T-helper 9 cell (primary cell): ENCODE data around the gene MXI1.

ENCODE experiments used
- DNase-seq: peaks from one replicate; pipeline ENCODE4 v3.0.0-alpha.2; 2020
- total RNA-seq, 2 donors: gene quantifications; one replicate each; lab custom pipeline; 2026; lab: John Stamatoyannopoulos, UW

Gene MXI1
- 107 to 123 reads per million in 2 donors for total RNA-seq

DNA sequence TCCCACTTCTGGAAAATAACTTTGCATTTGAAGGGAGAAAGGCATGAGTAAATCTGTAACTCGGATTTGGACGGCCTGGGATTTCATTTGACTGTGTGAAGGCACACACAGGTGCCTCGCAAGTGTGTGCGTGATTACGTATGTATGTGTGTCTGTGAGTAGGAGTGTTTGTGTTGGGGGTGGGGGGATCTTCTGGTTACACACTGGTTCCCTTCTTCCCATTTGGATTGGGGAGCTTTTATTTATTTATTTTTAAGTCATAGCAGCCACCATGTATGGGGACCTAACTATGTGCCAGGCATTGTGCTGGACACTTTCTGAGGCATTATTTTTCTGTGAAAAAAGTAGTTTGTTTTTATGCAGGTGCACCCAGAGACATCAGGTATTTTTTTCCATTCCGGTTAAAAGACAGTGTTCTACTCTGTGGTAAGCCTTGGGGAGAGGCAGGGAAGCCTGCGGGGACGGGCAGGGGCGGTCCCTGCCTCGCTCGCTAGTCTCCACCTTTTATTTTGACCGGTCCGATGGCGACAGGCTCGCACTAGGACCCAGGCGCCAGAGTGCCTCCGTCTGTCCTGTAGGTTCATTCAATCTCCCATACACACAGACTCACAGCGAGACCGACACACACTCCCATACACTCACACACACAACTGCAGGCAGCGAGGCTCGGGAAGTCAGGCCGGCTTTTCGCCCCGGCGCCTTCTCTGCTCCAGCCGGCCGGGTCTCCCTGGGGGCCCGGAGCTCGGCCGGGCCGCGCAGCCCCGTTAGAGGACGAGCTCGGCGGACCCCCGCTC lies at the start of gene MXI1:
MXI1 (plus strand) TSS at position 595 of the 794 bp plus-strand sequence. CDS start 204 bp downstream, outside the sequence.
- no peak for DNase-seq

DNA sequence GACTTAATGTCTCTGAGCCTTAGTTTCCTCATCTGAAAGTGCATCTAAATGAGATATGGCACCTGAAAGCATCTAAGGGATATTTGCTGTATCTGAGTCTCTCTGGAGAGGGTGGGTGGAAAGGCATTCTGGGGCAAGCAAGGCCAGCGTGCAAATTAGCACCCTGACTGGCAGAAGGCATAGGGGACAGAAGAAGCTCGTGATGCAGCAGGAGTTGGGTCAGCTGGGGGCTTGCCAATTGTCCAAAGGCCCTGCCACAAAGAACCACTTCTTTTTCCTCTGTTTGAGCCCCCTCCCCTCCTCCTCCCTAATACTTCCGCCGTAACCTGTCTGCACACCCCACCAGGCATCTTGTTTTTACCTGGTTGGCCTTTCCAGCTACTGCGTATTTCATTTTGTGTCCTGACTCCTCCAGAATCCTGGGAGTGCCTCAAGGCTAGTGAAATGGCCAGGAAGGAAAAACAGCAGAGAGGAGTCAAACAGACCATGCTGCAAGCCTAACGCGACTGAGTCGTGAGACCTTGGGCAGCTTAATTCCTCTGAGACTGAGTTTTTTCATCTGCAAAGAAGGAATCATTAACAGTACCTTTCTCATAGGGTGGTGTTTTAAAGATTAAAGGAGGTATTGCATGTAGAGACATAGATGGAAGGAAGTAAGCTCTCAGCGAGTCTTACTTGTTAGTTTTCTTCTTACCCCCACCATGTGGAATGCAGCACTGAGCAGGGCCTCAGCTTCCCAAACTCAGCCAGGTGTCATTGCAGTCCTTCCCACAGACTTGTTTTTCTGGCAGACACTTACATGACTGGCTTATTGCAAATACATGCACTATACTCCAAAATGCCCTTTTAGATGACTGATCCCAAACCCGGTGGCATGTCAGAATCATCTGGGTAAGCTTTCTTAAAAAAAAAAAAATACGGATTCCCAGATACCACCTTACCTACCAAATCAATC lies 49.1 kb upstream of the MXI1 start:
- no peak for DNase-seq

DNA sequence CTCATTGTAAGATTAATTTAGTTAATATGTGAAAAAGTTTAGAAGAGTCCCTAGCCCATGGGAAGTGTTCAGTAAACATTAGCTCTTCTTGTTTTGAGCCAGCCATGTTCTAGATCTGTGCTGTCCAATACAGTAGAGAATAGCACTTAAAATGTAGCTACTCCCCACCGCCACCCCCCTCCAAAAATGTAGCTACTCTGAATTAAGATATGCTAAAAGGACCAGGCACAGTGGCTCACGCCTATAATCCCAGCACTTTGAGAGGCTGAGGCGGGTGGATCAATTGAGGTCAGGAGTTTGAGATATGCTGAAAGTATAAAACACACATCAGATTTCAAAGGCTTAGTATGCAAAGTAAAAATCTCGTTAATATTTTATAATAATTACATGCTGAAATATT lies 47.3 kb upstream of the MXI1 start:
- DNase-seq: no peak

DNA sequence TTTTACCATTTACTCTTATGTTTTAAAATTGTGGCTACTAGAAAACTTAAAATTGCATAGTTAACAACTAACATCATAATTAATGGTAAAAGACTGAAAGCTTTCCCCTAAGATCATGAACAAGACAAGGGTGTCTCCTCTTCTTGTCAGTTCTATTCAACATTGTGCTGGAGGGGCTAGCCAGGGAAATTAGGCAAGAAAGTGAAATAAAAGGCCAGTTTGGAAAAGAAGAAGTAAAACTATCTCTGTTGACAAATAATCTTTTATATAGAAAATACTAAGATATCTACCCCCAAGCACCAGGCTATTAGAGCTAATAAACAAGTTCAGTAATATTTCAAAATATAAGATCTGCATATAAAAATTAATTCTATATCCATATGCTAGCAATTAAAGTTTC lies 46.9 kb upstream of the MXI1 start:
- no peak for DNase-seq

DNA sequence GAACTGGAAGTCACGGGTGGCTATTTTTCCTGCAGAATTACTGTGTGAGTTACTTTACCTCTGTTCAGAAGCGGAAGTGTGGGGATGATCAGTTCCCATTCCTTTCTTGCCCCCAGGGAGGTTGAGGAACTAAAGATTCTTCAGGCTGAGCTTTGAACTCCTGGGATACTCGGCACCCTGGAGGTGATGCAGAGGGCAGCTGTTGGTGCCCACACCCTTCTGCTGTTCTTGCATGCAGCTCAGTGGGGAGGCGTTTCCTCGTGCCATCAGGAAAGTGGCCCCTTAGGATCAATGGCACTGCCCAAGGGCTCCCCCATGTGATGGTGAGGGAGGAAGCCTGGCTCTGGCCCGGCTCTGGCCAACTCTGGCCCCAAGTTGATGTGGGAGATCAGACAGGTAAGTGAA lies 44.7 kb upstream of the MXI1 start:
- no peak for DNase-seq

GRCh38 chr10:110163192-110163773 lies 44.1 kb upstream of the MXI1 start:
- no peak for DNase-seq

DNA sequence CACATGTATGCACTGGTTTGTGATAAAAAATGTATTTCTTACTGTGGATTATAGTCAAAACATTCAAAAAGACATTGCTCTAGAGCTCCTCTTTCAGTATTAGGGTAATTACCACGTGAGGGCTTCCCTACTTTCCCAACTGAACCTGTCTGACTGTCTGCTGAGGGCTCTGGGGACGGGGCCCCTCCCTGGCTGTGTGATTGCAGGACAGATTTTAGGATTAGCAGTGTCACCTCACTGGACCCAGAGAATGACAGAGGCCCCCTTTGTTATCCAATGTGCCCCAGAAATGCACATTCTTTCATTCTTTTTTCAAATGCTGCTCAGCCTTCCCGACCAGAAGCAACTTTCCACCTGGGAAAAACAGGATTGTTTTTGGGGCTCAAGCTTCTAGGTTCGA lies 43.6 kb upstream of the MXI1 start:
- no peak for DNase-seq

DNA sequence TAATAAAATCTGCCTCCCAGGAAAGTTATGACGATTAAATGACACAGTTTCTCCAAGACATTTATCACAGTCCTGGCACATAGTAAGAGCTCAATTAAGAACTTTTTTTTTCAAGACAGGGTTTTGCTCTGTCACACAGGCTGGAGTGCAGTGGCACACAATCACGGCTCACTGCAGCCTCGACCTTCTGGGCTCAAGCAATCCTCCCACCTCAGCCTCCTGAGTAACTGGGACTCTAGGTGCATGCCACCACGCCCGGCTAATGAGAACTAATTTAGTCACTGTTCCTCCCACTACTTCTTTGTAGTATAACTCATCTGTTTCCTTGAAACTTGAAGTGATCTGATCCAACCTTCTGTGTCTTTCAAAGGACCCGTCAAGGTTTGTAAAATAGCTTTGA lies 42.2 kb upstream of the MXI1 start:
- DNase-seq: no peak

DNA sequence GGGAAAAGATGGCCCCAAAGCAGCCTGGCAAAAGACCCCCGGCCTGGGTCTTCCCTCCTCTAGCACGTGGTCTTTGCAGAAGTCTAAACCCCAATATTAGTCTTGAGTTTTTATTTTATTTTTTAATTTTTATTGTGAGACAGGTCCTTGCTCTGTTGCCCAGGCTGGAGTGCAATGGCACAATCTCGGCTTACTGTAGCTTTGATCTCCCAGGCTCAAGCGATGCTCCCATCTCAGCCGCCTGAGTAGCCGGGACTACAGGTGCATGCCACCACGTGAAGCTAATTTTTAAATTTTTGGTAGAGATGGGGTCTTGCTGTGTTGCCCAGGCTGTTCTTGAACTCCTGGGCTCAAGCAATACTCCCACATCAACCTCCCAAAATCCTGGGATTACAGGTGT lies 40.3 kb upstream of the MXI1 start:
- no peak for DNase-seq

GRCh38 chr10:110168601-110169481 lies 38.6 kb upstream of the MXI1 start:
- DNase-seq: no peak

DNA sequence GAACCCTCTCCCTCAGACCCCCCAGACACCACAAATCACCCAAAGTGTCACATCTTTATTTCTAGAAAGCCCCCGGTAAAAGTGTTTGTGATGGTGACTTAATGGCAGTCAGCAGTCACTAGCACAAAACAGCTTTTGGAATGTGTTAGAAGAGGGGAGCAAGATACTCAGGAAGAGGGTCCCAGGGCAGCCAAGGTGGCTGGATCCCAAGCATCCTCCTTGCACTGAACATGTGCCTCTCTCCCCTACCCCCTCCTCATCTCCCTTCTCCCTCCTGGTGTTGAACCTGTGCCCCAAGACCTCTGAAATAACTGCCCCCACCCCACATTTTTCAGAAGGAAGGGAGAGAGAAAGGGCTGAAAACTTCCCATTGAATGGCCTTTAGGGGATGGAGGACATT lies 37.8 kb upstream of the MXI1 start:
- no peak for DNase-seq

- no peak for DNase-seq
Observed at GRCh38 chr10:110170142-110170971, 37.0 kb upstream of the MXI1 start.

GRCh38 chr10:110171032-110171431 lies 36.4 kb upstream of the MXI1 start:
- no peak for DNase-seq

DNA sequence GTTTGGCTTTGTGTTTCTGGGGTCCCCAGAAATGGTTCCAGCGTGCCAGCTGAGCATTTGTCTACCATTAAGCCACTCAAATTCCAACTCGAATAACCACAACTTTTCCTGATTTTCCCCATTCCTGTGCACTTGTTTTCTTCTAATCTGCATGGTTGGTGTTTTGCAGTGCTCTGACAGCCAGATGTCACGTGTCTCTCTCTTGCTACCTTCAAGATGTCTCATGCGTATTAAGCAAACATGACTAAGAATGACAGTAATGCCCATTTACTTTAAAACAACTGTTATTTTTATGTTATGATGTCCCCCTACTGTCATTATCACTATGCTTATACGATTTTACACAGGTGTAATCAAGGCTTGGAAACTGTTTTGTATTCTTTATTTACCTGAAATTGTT lies 35.2 kb upstream of the MXI1 start:
- DNase-seq: no peak

DNA sequence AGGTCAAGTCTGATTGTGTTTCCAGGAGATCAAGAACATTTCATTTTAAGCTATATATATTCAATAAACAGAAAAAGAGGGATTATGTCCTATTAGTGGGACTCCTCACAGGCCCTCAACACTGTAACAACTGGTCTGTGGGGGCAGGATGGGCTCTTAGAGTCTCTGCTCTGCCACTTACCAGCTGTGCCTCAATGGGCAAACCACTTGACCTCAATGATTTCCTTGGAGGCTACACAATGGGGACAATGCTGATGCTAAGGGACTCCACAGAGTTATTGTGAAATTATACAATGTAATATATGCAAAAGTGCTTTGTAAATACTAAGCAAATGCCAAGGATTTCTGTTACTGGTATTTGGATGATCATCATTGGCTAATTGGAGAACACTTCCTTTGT lies 33.2 kb upstream of the MXI1 start:
- DNase-seq: no peak

- DNase-seq: no peak
Observed at GRCh38 chr10:110174816-110175215, 32.6 kb upstream of the MXI1 start.

GRCh38 chr10:110175406-110175805 lies 32.0 kb upstream of the MXI1 start:
- no peak for DNase-seq

- DNase-seq: no peak
Observed at GRCh38 chr10:110176141-110177030, 31.0 kb upstream of the MXI1 start.

- DNase-seq: no peak
Observed at GRCh38 chr10:110179220-110179619, 28.2 kb upstream of the MXI1 start.

- no peak for DNase-seq
Observed at GRCh38 chr10:110181451-110181850, 26.0 kb upstream of the MXI1 start.
